ENCODE measurements around the gene REPS1. TPM values are rescaled to one million over a fixed set of nuclear protein-coding genes. Genes with fewer than 3 reads are reported as not detected.

The REPS1 gene
- total RNA-seq, 1 experiment from 2014 or later, result 74.4 TPM

DNA sequence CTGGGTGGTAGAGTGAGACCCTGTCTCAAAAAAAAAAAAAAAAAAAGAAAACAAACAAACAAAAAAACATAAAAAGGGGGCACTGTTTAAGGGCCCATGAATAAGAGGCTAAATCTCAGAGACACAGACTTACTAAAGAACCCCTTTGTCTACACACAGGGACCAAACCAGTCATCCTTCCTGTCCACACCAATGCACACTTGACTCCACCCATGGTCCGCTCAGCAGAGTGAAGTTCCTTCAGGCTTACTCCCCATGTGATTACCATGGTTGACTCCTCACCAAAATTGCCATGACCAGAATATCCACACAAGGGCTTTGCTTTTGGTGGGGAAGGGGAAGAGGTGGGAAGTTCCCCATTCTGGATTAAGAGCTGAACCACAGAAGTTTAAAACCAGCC is 19.4 kb upstream of the REPS1 start:
- Histone ChIP-seq H2BK12ac (ENCODE audit: insufficient read length, low read depth, low read length) (no peak overlapping the region), H3K27ac (ENCODE audit: insufficient read length, low read depth, low read length) (no peak overlapping the region), H3K9ac (ENCODE audit: extremely low read depth, insufficient read length, low read length) (no peak overlapping the region), H3K4me1 (ENCODE audit: insufficient read depth, low read length) (no peaks in the 10 kb centered on the region; the same call in 1 of the 2 replicates), H3K27me3 (ENCODE audit: insufficient read depth, low read length) (no peaks in the 10 kb centered on the region), H2BK5ac (ENCODE audit: insufficient read length, low read length) (no peak overlapping the region), H2BK15ac (ENCODE audit: low read depth, low read length) (no peak overlapping the region), H3K4ac (ENCODE audit: low read depth, low read length) (no peak overlapping the region), H4K8ac (replicated peaks; ENCODE audit: insufficient read length, low read depth, low read length) (no peak overlapping the region), H3K79me1 (ENCODE audit: insufficient read depth, low read depth, low read length, poor library complexity, severe bottlenecking) (no peaks in the 10 kb centered on the region), H3K9me3 (ENCODE audit: control insufficient read depth, low read depth, low read length) (no peaks in the 10 kb centered on the region), H3K18ac (ENCODE audit: insufficient read length, low read depth, low read length) (no peak overlapping the region), H3K23ac (ENCODE audit: insufficient read length, low read depth, low read length) (no peak overlapping the region), H3K23me2 (ENCODE audit: insufficient read length, low read depth, low read length, poor library complexity, severe bottlenecking) (no peaks in the 10 kb centered on the region), H4K20me1 (ENCODE audit: control insufficient read depth, insufficient read depth, insufficient read length) (no peaks in the 10 kb centered on the region), H3K56ac (ENCODE audit: insufficient read length, low read depth, low read length) (no peak overlapping the region), H2BK120ac (ENCODE audit: low read depth, low read length, poor library complexity, severe bottlenecking) (no peak overlapping the region), H4K91ac (ENCODE audit: insufficient read length, low read depth, low read length) (no peak overlapping the region), H2AK5ac (ENCODE audit: insufficient read length, low read length) (no peak overlapping the region), H2BK20ac (ENCODE audit: low read depth, low read length, poor library complexity, severe bottlenecking) (no peak overlapping the region), H3K4me2 (ENCODE audit: insufficient read depth, insufficient read length, low read length) (no peak overlapping the region), H3K14ac (ENCODE audit: insufficient read depth, low read length) (no peak overlapping the region), H4K5ac (ENCODE audit: insufficient read length, low read depth, low read length) (no peak overlapping the region), H3T11ph (ENCODE audit: low read length) (no peak overlapping the region), H3K79me2 (ENCODE audit: insufficient read depth, low read length) (no peaks in the 10 kb centered on the region), H2AFZ (ENCODE audit: low read length) (no peak overlapping the region)
- Mint-ChIP-seq H3K27me3 (ENCODE audit: low read depth) (no peaks in the 10 kb centered on the region), H3K4me1 (peaks cover 9 to 17% of the 10 kb centered on the region in 2 experiments), H3K9me3 (no peaks in the 10 kb centered on the region), H3K4me3 (no peak overlapping the region), H3K36me3 (ENCODE audit: insufficient read depth in 1 of 3, low read depth in 3 of 3) (no peaks in the 10 kb centered on the region), H3K27ac (no peak overlapping the region)
- WGBS (ENCODE audit: extremely low coverage, insufficient read length, low lambda C conversion rate), result no CpG with 5 or more reads among the region's 1 CpG
- TF ChIP-seq, protein P1, sequence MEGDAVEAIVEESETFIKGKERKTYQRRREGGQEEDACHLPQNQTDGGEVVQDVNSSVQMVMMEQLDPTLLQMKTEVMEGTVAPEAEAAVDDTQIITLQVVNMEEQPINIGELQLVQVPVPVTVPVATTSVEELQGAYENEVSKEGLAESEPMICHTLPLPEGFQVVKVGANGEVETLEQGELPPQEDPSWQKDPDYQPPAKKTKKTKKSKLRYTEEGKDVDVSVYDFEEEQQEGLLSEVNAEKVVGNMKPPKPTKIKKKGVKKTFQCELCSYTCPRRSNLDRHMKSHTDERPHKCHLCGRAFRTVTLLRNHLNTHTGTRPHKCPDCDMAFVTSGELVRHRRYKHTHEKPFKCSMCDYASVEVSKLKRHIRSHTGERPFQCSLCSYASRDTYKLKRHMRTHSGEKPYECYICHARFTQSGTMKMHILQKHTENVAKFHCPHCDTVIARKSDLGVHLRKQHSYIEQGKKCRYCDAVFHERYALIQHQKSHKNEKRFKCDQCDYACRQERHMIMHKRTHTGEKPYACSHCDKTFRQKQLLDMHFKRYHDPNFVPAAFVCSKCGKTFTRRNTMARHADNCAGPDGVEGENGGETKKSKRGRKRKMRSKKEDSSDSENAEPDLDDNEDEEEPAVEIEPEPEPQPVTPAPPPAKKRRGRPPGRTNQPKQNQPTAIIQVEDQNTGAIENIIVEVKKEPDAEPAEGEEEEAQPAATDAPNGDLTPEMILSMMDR (conservative IDR thresholded peaks at IDR 0.05), result no peak
- no peak for DNase-seq
